MCF 10A (cell line): ENCODE results near the gene SPA17. TPM values are rescaled to one million over a fixed set of nuclear protein-coding genes. Genes with fewer than 3 reads are reported as not detected.

Experiments used
- BruUV-seq: library from RNA; stranded (reverse); fragments of 400-500 nt; replicated peaks from 2 replicates; lab custom pipeline; 2021; lab: Mats Ljungman, UMichigan
- CTCF ChIA-PET: fragments of 300-600 bp; sonication (Branson Sonifier 250); formaldehyde crosslinking; extraction: SDS; loops from one replicate; lab custom pipeline; 2021; ENCODE audit warnings: antibody characterized with exemption, inconsistent platforms; lab: Yijun Ruan, JAX
- POLR2A ChIA-PET: fragments of 300-600, 350-650 bp; sonication (Branson Sonifier 250); formaldehyde crosslinking; extraction: SDS; loops from one replicate; lab custom pipeline; 2020; ENCODE audit warnings: antibody characterized with exemption, inconsistent platforms; lab: Yijun Ruan, JAX
- DNase-seq: peaks from one replicate; pipeline ENCODE4 v3.0.0-alpha.2; 2018; ENCODE audit not compliant: unreplicated experiment
- H3K27ac Mint-ChIP-seq: one replicate; pipeline ENCODE4 v1.8.0; 2022; ENCODE audit warnings: mild to moderate bottlenecking, low read depth, mixed read lengths; ENCODE audit not compliant: unreplicated experiment
- H3K27me3 Mint-ChIP-seq: one replicate; pipeline ENCODE4 v1.8.0; 2022; ENCODE audit warnings: mixed read lengths; ENCODE audit not compliant: insufficient read depth, unreplicated experiment
- H3K36me3 Mint-ChIP-seq: one replicate; pipeline ENCODE4 v1.8.0; 2022; ENCODE audit warnings: mild to moderate bottlenecking, moderate library complexity, mixed read lengths; ENCODE audit not compliant: insufficient read depth, unreplicated experiment
- H3K4me1 Mint-ChIP-seq: one replicate; pipeline ENCODE4 v1.8.0; 2022; ENCODE audit warnings: mixed read lengths; ENCODE audit not compliant: insufficient read depth, unreplicated experiment
- H3K4me3 Mint-ChIP-seq: one replicate; pipeline ENCODE4 v1.8.0; 2022; ENCODE audit warnings: mild to moderate bottlenecking, moderate library complexity, mixed read lengths; ENCODE audit not compliant: unreplicated experiment
- H3K9me3 Mint-ChIP-seq: one replicate; pipeline ENCODE4 v1.8.0; 2022; ENCODE audit warnings: mixed read lengths; ENCODE audit not compliant: unreplicated experiment
- intact Hi-C: fragments of 100-400 bp; cut with micrococcal nuclease; formaldehyde crosslinking; loops from 2 replicates; pipeline ENCODE4 v1.14.1; 2022
- total RNA-seq: library from RNA; stranded (reverse); gene quantifications from 2 replicates; pipeline ENCODE4 v1.2.3, GENCODE V29; 2022
- TF ChIP-seq, protein P1 (sequence below): fragments of 200-600 bp; IDR thresholded peaks from one replicate; pipeline ENCODE4 v1.8.0; 2022; ENCODE audit warnings: antibody characterized with exemption, mild to moderate bottlenecking; ENCODE audit not compliant: unreplicated experiment

Gene SPA17
- total RNA-seq, 1 experiment from 2014 or later = 12.0 TPM

DNA sequence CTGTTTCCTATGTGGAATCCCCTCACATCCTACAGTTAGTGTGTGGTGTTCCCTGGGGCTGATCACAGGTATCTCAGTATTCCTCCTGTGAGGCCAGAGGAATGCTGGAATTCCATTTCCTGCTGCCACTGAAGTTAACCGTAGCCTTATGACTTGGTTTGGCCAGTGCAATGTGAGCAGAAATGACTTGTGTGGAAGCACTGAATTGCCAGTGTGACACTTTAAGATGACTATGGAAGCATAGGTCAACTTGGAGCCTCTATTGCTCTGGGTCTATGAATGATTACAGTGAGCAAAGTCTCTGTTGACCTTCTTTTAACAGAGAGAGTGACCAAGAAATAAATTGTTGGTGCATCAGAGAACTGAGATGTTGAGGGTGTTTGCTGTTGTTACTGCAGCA, 34.5 kb upstream of the SPA17 start:
- POLR2A ChIA-PET = interaction anchor here (0.7 to 2.0 kb wide), 2 partner anchors 14 to 29 kb away, joined by 3 to 6 read pairs; no protein-coding TSS in a partner anchor
- Mint-ChIP-seq H3K9me3 (peaks cover 7% of the 10 kb centered on the region), H3K4me3 (no peak overlapping the region), H3K4me1 (peaks cover 9% of the 10 kb centered on the region), H3K36me3 (peaks cover 36% of the 10 kb centered on the region), H3K27me3 (no peaks in the 10 kb centered on the region), H3K27ac (no peak overlapping the region)
- BruUV-seq = no TSS peak
- intact Hi-C loops = no loop called here
- TF ChIP-seq, protein P1, sequence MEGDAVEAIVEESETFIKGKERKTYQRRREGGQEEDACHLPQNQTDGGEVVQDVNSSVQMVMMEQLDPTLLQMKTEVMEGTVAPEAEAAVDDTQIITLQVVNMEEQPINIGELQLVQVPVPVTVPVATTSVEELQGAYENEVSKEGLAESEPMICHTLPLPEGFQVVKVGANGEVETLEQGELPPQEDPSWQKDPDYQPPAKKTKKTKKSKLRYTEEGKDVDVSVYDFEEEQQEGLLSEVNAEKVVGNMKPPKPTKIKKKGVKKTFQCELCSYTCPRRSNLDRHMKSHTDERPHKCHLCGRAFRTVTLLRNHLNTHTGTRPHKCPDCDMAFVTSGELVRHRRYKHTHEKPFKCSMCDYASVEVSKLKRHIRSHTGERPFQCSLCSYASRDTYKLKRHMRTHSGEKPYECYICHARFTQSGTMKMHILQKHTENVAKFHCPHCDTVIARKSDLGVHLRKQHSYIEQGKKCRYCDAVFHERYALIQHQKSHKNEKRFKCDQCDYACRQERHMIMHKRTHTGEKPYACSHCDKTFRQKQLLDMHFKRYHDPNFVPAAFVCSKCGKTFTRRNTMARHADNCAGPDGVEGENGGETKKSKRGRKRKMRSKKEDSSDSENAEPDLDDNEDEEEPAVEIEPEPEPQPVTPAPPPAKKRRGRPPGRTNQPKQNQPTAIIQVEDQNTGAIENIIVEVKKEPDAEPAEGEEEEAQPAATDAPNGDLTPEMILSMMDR = no peak
- CTCF ChIA-PET = interaction anchor here (0.5 to 2.8 kb wide), 9 partner anchors 9 to 1160 kb away, joined by 3 to 14 read pairs (median 3); partner anchors contain the start of gene OR6T1
- DNase-seq = no peak

DNA sequence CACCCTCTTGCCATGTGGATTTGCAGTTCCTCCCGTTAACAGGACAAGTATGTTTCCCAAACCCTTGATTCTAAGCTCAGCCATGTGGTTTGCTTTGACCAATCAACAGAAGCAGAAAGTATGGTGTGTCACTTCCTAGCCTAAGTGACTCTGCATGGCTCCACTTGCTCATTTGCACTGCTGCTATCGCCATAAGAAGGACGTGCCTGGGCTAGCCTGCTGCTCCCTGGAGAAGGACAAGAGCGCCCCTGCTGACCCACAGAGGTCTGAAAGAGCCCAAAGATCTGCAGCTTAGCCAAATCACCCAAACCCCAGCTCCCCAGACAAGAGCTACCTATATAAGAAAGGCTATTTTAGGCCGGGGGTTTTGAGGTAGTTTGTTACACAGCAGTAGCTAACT, 33.0 kb upstream of the SPA17 start:
- ChIA-PET POLR2A (interaction anchor here (1.0 to 2.0 kb wide), 3 partner anchors 10 to 16 kb away, joined by 3 to 6 read pairs (median 3); no protein-coding TSS in a partner anchor), CTCF (interaction anchor here (1.0 to 5.9 kb wide), 8 partner anchors 9 to 236 kb away, joined by 3 to 66 read pairs (median 5); partner anchors contain the start of gene TBRG1)
- Mint-ChIP-seq H3K9me3 (peaks cover 7% of the 10 kb centered on the region), H3K27me3 (no peaks in the 10 kb centered on the region), H3K27ac (peak overlapping the region; percentile 31), H3K36me3 (peaks cover 29% of the 10 kb centered on the region), H3K4me1 (peaks cover 15% of the 10 kb centered on the region), H3K4me3 (no peak overlapping the region)
- TF ChIP-seq, protein P1 = no peak
- no TSS peak for BruUV-seq
- no peak for DNase-seq
- intact Hi-C loops = no loop called here

DNA sequence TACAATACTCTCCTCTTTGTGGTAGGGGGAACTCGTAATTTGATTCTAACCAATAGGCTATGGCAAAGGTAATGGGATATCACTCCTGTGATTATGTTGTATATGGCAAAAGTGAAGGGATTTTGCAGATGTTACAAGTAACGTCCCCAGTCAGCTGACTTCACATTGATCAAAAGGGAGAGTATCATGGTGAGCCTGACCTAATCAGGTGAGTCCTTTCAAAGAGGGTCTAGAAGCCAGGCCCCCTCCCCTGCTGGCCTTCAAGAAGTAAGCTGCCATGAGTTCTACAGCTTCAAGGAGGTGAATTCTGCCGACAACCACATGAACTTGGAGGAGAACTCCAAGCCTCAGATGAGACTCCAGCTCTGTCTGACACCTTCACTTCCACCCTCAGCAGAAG, 31.1 kb upstream of the SPA17 start:
- peaks cover 15% of the 10 kb centered on the region for H3K4me1 Mint-ChIP-seq
- CTCF ChIA-PET = interaction anchor here (0.7 to 5.9 kb wide), 13 partner anchors 10 to 788 kb away, joined by 3 to 66 read pairs (median 4); partner anchors contain the start of gene TBRG1

DNA sequence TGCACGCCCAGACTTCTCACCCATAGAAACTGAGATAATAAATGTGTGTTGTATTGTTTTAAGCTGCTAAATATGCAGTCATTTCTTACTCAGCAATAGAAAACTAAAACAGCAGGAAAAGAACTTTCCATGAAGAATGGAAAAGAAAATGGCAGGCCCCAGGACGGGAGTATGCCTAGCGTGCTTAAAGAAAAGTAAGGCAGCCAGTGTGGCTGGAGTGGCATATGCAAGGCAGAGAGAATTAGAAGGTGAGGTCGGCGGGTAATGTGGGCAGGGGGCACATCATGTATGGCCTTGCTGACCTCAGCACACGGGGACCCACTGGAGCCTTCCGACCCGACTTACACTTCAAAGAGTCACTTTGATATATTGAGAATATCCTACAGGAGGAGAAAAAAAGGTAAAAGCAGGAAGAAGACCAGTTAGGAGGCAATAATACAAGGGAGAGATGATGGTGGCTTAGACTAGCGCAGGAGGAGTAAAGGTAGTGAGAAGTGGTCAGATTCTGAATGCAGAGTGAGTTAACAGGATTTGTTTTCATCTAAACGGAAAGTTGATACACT, 30.6 kb upstream of the SPA17 start:
- H3K4me3 Mint-ChIP-seq = no peak overlapping the region

More for the DNA sequence above, 31.1 kb upstream of the SPA17 start:
- H3K36me3 Mint-ChIP-seq = peaks cover 18% of the 10 kb centered on the region
- TF ChIP-seq, protein P1 = no peak
- H3K4me3 Mint-ChIP-seq = no peak overlapping the region
- no peak for DNase-seq
- POLR2A ChIA-PET = interaction anchor here (0.9 to 1.2 kb wide), 2 partner anchors 9 to 20 kb away, joined by 4 read pairs; partner anchors contain the start of gene TBRG1
- H3K9me3 Mint-ChIP-seq = peaks cover 7% of the 10 kb centered on the region
- no TSS peak for BruUV-seq
- H3K27me3 Mint-ChIP-seq = no peaks in the 10 kb centered on the region
- H3K27ac Mint-ChIP-seq = peak overlapping the region; percentile 52
- intact Hi-C loops = no loop called here

More for the DNA sequence above, 30.6 kb upstream of the SPA17 start:
- H3K27ac Mint-ChIP-seq = peak overlapping the region; percentile 52
- peaks cover 15% of the 10 kb centered on the region for H3K4me1 Mint-ChIP-seq
- H3K36me3 Mint-ChIP-seq = peaks cover 16% of the 10 kb centered on the region
- intact Hi-C loops = no loop called here
- H3K27me3 Mint-ChIP-seq = no peaks in the 10 kb centered on the region
- DNase-seq = no peak
- ChIA-PET CTCF (interaction anchor here (0.7 to 5.9 kb wide), 24 partner anchors 10 to 788 kb away, joined by 3 to 66 read pairs (median 6); partner anchors contain the start of genes SIAE, SPA17 and TBRG1), POLR2A (interaction anchor here (0.7 to 2.3 kb wide), 4 partner anchors 10 to 156 kb away, joined by 3 to 7 read pairs (median 4); partner anchors contain the start of gene TBRG1)
- H3K9me3 Mint-ChIP-seq = peaks cover 7% of the 10 kb centered on the region
- TF ChIP-seq, protein P1 = no peak
- no TSS peak for BruUV-seq
